ENCODE measurements around the gene DAB1.

Gene DAB1

DNA sequence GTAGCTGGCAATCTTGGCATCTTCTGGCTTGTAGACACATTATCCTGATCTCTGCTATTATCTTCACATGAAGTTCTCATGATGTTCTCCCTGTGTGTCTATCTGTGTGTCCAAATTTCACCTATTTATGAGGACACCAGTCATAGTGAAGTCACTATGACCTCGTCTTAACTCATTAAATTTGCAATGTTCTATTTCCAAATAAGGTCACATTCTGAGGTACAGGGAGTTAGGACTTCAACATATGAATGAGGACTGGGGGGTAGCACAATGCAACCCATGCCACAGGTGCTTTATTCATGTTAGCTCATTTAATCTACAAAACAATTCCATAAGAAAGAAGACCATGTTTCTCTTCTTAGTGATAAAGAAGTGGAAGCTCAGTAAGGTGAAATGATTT, 251.8 kb downstream of the DAB1 start:
- no peaks in the 10 kb centered on the region for H3K36me3 ChIP-seq (ENCODE audit: insufficient read depth, insufficient read length, low read length)
- TF ChIP-seq SUZ12 (IDR thresholded peaks at IDR 0.05; ENCODE audit: extremely low read depth, insufficient read depth, insufficient read length) (no peak), YY1 (IDR thresholded peaks at IDR 0.05; ENCODE audit: insufficient read depth, insufficient read length) (no peak), ZNF274 (IDR thresholded peaks at IDR 0.05; ENCODE audit: low read depth, low read length) (no peak)
- no peak for DNase-seq (ENCODE audit: low read depth, low spot score)
- H3K4me3 ChIP-seq (ENCODE audit: insufficient read length, low read depth), result no peak overlapping the region
- H3K4me1 ChIP-seq (ENCODE audit: insufficient read depth, insufficient read length), result peaks cover 2% of the 10 kb centered on the region
- H3K9ac ChIP-seq (ENCODE audit: insufficient read length, low read depth), result no peak overlapping the region
- peaks cover 19% of the 10 kb centered on the region for H3K9me3 ChIP-seq (ENCODE audit: insufficient read depth, low read length)
- no peaks in the 10 kb centered on the region for H3K27me3 ChIP-seq (ENCODE audit: insufficient read depth, insufficient read length)

DNA sequence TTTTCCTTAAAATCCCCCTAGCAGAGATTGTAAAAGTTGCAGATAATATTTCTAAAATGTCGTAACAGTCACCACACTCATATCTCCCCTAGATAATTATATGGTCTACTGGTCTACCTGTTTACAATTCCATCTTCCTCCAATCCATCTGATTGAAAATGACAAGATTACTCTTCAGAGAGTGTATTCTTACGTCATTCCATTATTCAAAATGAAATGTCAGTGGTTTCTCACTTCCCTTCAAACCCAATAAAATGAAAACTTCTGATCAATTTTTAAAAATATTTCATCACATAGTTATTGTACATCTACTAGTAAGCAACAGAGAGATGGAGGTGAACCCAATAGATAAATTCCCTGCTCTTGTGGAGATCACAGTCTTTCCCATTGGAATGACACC, 255.9 kb downstream of the DAB1 start:
- Histone ChIP-seq H3K9ac (ENCODE audit: insufficient read length, low read depth) (no peak overlapping the region), H3K36me3 (ENCODE audit: insufficient read depth, insufficient read length, low read length) (no peaks in the 10 kb centered on the region), H3K4me1 (ENCODE audit: insufficient read depth, insufficient read length) (peaks cover 2% of the 10 kb centered on the region), H3K27me3 (ENCODE audit: insufficient read depth, insufficient read length) (no peaks in the 10 kb centered on the region), H3K4me3 (ENCODE audit: insufficient read length, low read depth) (no peak overlapping the region), H3K9me3 (ENCODE audit: insufficient read depth, low read length) (peaks cover 1% of the 10 kb centered on the region; the same call in 1 of the 2 replicates)
- no peak for TF ChIP-seq SUZ12 (IDR thresholded peaks at IDR 0.05; ENCODE audit: extremely low read depth, insufficient read depth, insufficient read length)
- no peak for DNase-seq (ENCODE audit: low read depth, low spot score)

DNA sequence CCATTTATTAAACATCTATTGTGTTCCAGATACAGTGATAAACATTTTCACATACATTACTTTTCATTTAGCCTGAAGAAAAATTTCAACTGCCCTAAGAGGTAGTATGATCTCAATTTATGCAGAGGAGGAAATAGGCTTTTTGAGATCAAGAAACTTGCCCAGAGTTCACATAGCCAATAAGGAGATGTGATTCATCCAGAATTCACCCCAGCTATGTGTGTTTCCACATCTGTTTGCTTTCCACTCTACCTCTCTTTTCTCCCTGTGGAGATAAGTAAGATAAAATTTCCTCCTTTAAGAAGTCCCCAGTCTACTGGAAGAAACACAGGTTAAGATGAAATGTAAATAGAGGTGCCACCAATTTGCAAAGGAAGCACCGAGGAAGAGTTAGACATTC, 258.3 kb downstream of the DAB1 start:
- Histone ChIP-seq H3K27me3 (ENCODE audit: insufficient read depth, insufficient read length) (no peaks in the 10 kb centered on the region), H3K4me1 (ENCODE audit: insufficient read depth, insufficient read length) (no peaks in the 10 kb centered on the region), H3K9me3 (ENCODE audit: insufficient read depth, low read length) (no peaks in the 10 kb centered on the region), H3K9ac (ENCODE audit: insufficient read length, low read depth) (no peak overlapping the region), H3K36me3 (ENCODE audit: insufficient read depth, insufficient read length, low read length) (no peaks in the 10 kb centered on the region), H3K4me3 (ENCODE audit: insufficient read length, low read depth) (no peak overlapping the region)
- no peak for DNase-seq (ENCODE audit: low read depth, low spot score)
- TF ChIP-seq ZNF274 (IDR thresholded peaks at IDR 0.05; ENCODE audit: low read depth, low read length) (no peak), YY1 (IDR thresholded peaks at IDR 0.05; ENCODE audit: insufficient read depth, insufficient read length) (no peak), SUZ12 (IDR thresholded peaks at IDR 0.05; ENCODE audit: extremely low read depth, insufficient read depth, insufficient read length) (no peak)

DNA sequence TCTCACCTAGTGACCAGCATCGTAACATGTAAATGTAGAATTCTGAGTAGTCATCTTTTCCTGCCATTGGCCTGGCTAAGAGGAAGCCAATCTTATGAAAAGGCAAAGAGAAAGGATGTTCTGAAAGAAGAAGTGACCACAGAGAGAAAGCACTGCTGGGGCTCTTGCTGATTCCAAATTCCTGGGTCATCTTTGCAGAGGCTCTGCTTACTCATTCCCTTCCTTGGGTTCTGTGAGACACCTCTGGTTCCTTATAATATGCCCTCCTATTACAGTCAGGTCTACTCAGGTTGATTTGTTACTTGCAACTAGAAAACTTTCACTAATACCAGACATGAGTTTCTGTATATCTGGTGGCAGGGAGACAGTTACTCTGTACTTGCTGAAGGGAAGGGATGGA, 259.3 kb downstream of the DAB1 start:
- H3K36me3 ChIP-seq (ENCODE audit: insufficient read depth, insufficient read length, low read length), result no peaks in the 10 kb centered on the region
- H3K9ac ChIP-seq (ENCODE audit: insufficient read length, low read depth), result no peak overlapping the region
- DNase-seq (ENCODE audit: low read depth, low spot score), result no peak
- no peak overlapping the region for H3K4me3 ChIP-seq (ENCODE audit: insufficient read length, low read depth)
- H3K4me1 ChIP-seq (ENCODE audit: insufficient read depth, insufficient read length), result no peaks in the 10 kb centered on the region
- TF ChIP-seq SUZ12 (IDR thresholded peaks at IDR 0.05; ENCODE audit: extremely low read depth, insufficient read depth, insufficient read length) (no peak), ZNF274 (IDR thresholded peaks at IDR 0.05; ENCODE audit: low read depth, low read length) (no peak), YY1 (IDR thresholded peaks at IDR 0.05; ENCODE audit: insufficient read depth, insufficient read length) (no peak)
- H3K27me3 ChIP-seq (ENCODE audit: insufficient read depth, insufficient read length), result no peaks in the 10 kb centered on the region
- H3K9me3 ChIP-seq (ENCODE audit: insufficient read depth, low read length), result no peaks in the 10 kb centered on the region

DNA sequence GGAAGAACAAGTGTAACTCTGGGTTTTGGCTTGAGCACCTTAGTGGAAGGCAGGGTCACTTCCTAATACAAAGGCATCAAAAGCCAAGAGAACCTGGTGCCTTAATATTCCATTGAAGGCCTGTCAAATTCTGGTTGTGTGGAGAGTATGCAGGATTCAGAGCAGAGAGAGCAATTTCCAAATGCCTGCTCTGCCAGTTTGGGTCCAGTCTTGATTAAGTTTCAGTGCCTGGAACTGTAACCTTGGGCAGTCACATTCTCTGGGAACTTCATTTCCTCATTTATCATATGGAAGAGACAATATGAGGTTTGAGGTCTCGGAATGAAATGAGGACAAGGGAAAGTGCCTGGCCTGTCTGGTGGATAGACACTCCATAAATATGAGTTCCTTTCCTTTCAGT, 260.1 kb downstream of the DAB1 start:
- Histone ChIP-seq H3K4me3 (ENCODE audit: insufficient read length, low read depth) (no peak overlapping the region), H3K9ac (ENCODE audit: insufficient read length, low read depth) (no peak overlapping the region), H3K36me3 (ENCODE audit: insufficient read depth, insufficient read length, low read length) (no peaks in the 10 kb centered on the region), H3K4me1 (ENCODE audit: insufficient read depth, insufficient read length) (no peaks in the 10 kb centered on the region), H3K9me3 (ENCODE audit: insufficient read depth, low read length) (no peaks in the 10 kb centered on the region), H3K27me3 (ENCODE audit: insufficient read depth, insufficient read length) (no peaks in the 10 kb centered on the region)
- DNase-seq (ENCODE audit: low read depth, low spot score), result no peak
- TF ChIP-seq SUZ12 (IDR thresholded peaks at IDR 0.05; ENCODE audit: extremely low read depth, insufficient read depth, insufficient read length) (no peak), ZNF274 (IDR thresholded peaks at IDR 0.05; ENCODE audit: low read depth, low read length) (no peak), YY1 (IDR thresholded peaks at IDR 0.05; ENCODE audit: insufficient read depth, insufficient read length) (no peak)

DNA sequence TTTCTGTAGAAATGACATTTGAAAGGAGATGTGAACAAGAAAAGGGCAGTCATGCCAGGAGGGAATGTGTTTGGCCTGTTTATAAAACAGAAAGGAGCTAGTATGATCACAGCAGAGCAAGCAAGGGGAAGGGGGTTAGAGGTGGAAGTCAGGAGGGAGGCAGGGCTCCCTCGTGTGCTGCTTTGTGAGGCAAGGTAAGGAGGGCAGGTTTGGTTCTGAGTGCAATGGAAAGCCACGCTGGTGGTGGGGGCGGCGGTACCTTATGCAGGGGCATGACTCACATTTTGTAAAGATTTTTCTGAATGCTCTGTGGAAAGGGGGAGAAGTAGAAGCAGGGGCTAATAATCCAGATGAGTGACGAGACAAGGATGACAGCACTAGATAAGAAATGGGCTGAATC, 260.5 kb downstream of the DAB1 start:
- H3K9me3 ChIP-seq (ENCODE audit: insufficient read depth, low read length), result no peaks in the 10 kb centered on the region
- no peak for DNase-seq (ENCODE audit: low read depth, low spot score)
- H3K27me3 ChIP-seq (ENCODE audit: insufficient read depth, insufficient read length), result no peaks in the 10 kb centered on the region
- H3K9ac ChIP-seq (ENCODE audit: insufficient read length, low read depth), result no peak overlapping the region
- no peak for TF ChIP-seq ZNF274 (IDR thresholded peaks at IDR 0.05; ENCODE audit: low read depth, low read length)
- TF ChIP-seq YY1 (IDR thresholded peaks at IDR 0.05; ENCODE audit: insufficient read depth, insufficient read length), result no peak
- no peak for TF ChIP-seq SUZ12 (IDR thresholded peaks at IDR 0.05; ENCODE audit: extremely low read depth, insufficient read depth, insufficient read length)
- H3K4me3 ChIP-seq (ENCODE audit: insufficient read length, low read depth), result no peak overlapping the region
- H3K36me3 ChIP-seq (ENCODE audit: insufficient read depth, insufficient read length, low read length), result no peaks in the 10 kb centered on the region
- H3K4me1 ChIP-seq (ENCODE audit: insufficient read depth, insufficient read length), result no peaks in the 10 kb centered on the region

DNA sequence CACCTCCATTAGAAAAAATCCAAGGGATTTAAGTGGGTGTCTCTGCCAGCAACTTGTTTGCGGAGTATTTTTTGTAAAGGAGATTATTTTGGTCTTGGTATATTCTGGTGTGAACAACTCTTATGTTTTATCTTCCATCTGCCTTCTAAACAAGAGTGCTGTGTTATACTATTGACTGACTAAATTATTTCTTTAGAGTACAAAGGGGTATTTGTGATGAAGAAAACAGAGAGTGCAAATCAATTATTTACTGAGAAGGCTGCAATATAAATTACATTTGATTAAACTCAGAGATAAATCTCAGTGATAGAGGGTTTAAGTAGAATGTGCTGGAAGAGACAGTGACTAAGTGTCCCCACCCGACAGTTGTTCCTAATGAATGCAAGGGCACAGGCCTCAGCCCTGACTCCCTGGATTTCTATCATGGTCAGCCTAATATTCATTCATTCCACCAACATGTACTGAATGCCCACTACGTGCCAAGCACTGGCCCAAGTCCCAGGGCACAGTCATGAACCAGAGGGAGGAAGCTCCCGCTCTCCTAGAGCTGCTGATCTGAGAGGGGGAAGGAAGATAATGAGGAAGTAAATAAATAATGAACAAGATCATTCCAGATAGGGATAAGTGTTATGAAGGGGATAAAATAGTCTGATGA, 261.1 kb downstream of the DAB1 start:
- H3K36me3 ChIP-seq (ENCODE audit: insufficient read depth, insufficient read length, low read length), result no peaks in the 10 kb centered on the region
- H3K9me3 ChIP-seq (ENCODE audit: insufficient read depth, low read length), result no peaks in the 10 kb centered on the region
- H3K4me1 ChIP-seq (ENCODE audit: insufficient read depth, insufficient read length), result peaks cover 1% of the 10 kb centered on the region
- H3K4me3 ChIP-seq (ENCODE audit: insufficient read length, low read depth), result no peak overlapping the region
- no peak overlapping the region for H3K9ac ChIP-seq (ENCODE audit: insufficient read length, low read depth)
- TF ChIP-seq YY1 (IDR thresholded peaks at IDR 0.05; ENCODE audit: insufficient read depth, insufficient read length) (no peak), ZNF274 (IDR thresholded peaks at IDR 0.05; ENCODE audit: low read depth, low read length) (no peak), SUZ12 (IDR thresholded peaks at IDR 0.05; ENCODE audit: extremely low read depth, insufficient read depth, insufficient read length) (no peak)
- H3K27me3 ChIP-seq (ENCODE audit: insufficient read depth, insufficient read length), result no peaks in the 10 kb centered on the region
- DNase-seq (ENCODE audit: low read depth, low spot score), result no peak
